ENCODE data around the gene TMEM255A.
"Not testable (repeated sequence)": the region's sequence is repeated elsewhere in the genome, so short reads cannot be mapped to it uniquely, and the experiment has no call there.

Gene TMEM255A

DNA sequence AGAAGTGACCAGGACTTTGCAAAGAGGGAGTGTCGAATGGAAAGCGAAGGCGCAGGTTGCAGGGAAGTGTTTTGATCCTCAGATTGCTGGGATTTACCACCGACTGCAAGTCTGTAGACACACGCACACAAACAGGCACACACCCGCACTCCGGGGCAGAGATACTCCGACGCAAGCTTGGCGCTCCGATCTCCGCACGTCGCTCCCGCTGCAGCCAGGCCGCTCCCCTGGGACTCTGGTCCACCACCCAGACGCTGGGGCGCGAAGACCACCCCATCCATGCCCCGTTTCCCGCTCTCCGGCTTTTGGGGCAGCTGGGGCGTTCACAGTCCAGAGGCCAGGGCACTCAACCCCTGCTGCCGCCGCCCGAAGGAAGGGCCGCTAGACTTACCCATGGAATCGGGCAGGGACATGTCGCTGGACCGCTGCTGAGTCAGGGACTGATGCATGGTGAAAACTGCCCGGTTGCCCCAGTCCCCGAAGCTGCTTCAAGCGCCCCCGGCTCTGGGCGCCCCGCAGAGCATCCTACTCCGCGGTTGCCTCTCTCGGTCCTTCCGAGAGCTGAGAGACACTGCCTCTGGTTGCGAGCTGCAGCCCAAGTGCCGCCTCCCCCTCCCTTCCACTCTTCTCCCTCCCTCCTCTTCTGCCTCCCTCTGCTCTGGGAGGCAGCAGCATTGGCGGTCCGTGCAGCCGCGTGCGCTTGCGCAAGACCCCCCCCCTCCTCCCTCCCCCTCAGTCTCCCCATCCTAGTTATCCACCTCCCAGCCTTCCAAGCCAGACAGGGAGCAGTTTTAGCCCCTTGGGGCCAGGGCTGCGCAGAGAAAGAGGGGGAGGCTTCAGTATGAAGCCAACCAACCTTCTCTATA, at the start of gene TMEM255A:
Gene TMEM255A, minus strand, starts transcription at position 601 of the 866 bp plus-strand sequence. Its CDS starts 152 bp downstream, at position 449.
- Mint-ChIP-seq H3K27me3 (peaks cover 17% of the 10 kb centered on the region), H3K27ac (no peak within 1 kb of the TSS), H3K4me1 (peaks cover 10% of the 10 kb centered on the region), H3K9me3 (no peaks in the 10 kb centered on the region), H3K36me3 (no peaks in the 10 kb centered on the region), H3K4me3 (peak within 1 kb of the TSS; percentile 84)
- DNase-seq (ENCODE audit: low spot score in 2 of 2), result no peak
- ATAC-seq (ENCODE audit: low read depth), result no peak

DNA sequence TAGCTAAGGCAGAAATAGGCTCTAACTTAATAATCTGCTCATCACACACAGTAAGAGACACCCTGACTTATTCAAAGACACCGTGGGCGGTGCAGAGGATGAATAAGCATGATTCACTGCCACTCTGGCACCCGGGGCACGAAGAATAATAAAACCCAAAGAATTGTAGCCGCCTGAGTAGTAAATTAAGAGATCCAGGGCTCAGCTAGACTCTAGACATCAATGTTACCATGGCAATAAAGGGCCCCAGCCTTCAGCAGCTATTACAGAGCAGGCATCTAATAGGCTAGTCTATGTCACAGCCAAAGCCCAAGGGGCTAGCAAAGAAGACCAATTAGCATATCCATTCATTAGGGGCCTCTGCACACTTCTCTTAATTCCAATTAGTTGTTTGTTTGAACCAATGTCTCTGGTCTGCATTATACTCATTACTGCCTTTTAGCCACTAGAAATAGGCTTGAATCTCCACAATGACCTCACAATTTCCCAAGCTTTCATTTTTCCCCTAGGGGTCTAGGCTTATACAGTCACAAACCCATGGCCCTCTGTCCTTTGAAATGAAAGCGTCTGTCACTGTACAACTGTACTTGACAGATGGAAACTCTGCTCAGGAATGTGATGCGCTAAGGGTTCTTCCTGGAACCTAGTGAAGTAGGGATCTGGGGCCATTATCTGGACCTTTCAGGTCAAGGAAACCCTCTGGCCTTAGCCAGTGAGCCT, 47.6 kb upstream of the TMEM255A start:
- H3K4me1 Mint-ChIP-seq, result peaks cover 2% of the 10 kb centered on the region
- H3K4me3 Mint-ChIP-seq, result no peak overlapping the region
- DNase-seq (ENCODE audit: low spot score in 2 of 2) (no peak), ATAC-seq (ENCODE audit: low read depth) (no peak)
- H3K36me3 Mint-ChIP-seq, result no peaks in the 10 kb centered on the region
- no peak overlapping the region for H3K27ac Mint-ChIP-seq
- no peaks in the 10 kb centered on the region for H3K9me3 Mint-ChIP-seq
- peaks cover 6% of the 10 kb centered on the region for H3K27me3 Mint-ChIP-seq

DNA sequence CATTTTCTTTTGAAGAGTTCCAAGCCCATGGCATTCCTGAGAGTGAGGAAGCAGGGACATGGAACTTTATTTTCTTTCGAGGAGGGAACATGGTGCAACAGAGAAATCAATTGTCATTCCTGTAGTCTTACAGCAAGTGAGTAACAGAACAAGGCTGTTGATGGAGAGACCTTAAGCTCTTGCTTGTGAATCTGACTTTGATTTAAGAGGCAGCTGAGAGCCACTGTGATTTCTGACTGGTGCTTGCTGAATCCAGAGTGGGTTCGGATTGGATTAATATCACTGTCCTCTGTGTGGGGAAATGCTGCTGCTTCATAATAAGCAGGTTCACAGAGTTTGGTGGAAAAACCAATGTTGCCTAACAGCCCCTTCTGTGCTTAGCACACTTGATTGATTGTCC, 45.9 kb upstream of the TMEM255A start:
- no peak for DNase-seq (ENCODE audit: low spot score in 2 of 2)
- no peak for ATAC-seq (ENCODE audit: low read depth)
- no peaks in the 10 kb centered on the region for H3K9me3 Mint-ChIP-seq
- no peaks in the 10 kb centered on the region for H3K4me1 Mint-ChIP-seq
- peaks cover 5% of the 10 kb centered on the region for H3K27me3 Mint-ChIP-seq
- no peak overlapping the region for H3K4me3 Mint-ChIP-seq
- no peaks in the 10 kb centered on the region for H3K36me3 Mint-ChIP-seq
- no peak overlapping the region for H3K27ac Mint-ChIP-seq

GRCh38 chrX:120356084-120356483, 44.8 kb upstream of the TMEM255A start:
- Mint-ChIP-seq H3K36me3 (no peaks in the 10 kb centered on the region), H3K27ac (no peak overlapping the region), H3K27me3 (peaks cover 3% of the 10 kb centered on the region), H3K4me3 (no peak overlapping the region), H3K4me1 (no peaks in the 10 kb centered on the region), H3K9me3 (no peaks in the 10 kb centered on the region)
- no peak for DNase-seq (ENCODE audit: low spot score in 2 of 2)
- ATAC-seq (ENCODE audit: low read depth), result no peak

DNA sequence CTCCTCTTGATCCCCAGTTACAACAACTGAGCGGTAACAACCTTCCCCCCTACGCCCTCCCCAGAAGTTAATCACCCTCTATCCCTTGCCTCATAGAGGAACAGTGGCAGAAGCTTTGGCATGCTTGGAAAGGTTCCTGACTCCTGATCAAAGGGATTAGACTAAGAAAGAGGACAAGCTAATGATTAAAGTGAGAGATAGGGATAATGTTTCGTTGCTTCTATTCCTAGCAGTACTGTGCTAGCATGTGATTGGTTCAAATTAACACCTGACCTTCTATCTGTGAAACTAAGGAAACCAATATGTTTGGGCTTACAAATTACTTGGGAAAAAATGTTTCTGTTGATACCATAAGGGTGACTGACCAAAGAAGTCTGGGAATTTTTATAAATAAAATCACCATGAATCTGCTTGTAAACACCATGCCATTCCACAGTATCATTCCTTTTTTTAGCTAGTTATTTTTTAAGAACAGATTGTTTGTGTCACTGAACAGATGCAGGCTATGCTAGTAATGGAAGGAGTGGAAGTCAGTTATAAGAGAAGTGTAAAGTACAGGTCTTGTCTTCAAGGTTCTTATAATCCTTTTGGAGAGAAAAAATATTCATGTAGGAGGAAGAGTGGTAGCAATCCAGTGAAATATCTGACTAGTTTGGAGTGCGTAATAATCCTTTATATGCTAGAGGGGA, 39.3 kb upstream of the TMEM255A start:
- Mint-ChIP-seq H3K4me1 (no peaks in the 10 kb centered on the region), H3K9me3 (no peaks in the 10 kb centered on the region), H3K36me3 (no peaks in the 10 kb centered on the region), H3K4me3 (no peak overlapping the region), H3K27ac (no peak overlapping the region), H3K27me3 (peaks cover 4% of the 10 kb centered on the region)
- DNase-seq (ENCODE audit: low spot score in 2 of 2) (no peak), ATAC-seq (ENCODE audit: low read depth) (no peak)

GRCh38 chrX:120344566-120344965, 33.3 kb upstream of the TMEM255A start:
- not testable (repeated sequence) for H3K9me3 Mint-ChIP-seq

DNA sequence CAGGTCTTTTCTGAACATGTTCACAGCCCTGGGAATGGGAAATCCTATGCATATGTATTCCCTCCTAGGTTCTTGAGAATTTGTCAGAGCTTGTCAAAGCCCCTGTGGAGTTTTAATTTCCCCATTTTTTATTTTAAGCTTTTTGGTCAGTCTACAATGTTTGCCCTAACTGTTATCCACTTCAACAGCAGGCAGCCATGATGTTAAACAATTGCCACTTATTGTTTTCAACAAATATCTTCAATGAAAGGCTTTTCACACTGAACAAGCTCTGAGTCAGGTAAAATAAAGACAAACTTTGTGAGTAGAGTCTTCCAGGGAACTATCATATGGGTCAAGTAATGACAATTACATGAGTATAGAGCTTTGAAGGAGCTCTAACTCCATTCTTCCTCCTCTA, 25.6 kb upstream of the TMEM255A start:
- ATAC-seq (ENCODE audit: low read depth) (no peak), DNase-seq (ENCODE audit: low spot score in 2 of 2) (no peak)
- Mint-ChIP-seq H3K27ac (no peak overlapping the region), H3K36me3 (no peaks in the 10 kb centered on the region), H3K4me1 (no peaks in the 10 kb centered on the region), H3K9me3 (peaks cover 12% of the 10 kb centered on the region), H3K4me3 (no peak overlapping the region), H3K27me3 (peaks cover 2% of the 10 kb centered on the region)

More at GRCh38 chrX:120344566-120344965, 33.3 kb upstream of the TMEM255A start:
- not testable (repeated sequence) for H3K27me3 Mint-ChIP-seq; DNase-seq (ENCODE audit: low spot score in 2 of 2); H3K36me3 Mint-ChIP-seq; ATAC-seq (ENCODE audit: low read depth); H3K4me3 Mint-ChIP-seq; H3K27ac Mint-ChIP-seq; H3K4me1 Mint-ChIP-seq

DNA sequence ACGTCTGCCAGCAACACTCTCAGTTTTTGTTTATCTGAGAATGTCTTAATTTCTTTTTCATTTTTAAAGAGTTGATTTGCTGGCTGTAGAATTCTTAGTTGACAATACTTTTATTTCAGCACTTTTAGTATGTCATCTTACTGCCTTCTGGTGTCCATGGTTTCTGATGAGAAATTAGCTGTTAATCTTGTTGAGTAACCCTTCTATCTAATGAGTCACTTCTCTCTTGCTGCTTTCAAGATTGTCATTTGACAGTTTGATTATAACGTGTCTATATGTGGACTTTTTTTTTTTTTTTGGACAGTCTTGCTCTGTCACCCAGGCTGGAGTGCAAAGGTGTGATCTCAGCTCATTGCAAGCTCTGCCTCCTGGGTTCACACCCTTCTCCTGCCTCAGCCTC, 24.0 kb upstream of the TMEM255A start:
- Mint-ChIP-seq H3K36me3 (no peaks in the 10 kb centered on the region), H3K4me3 (no peak overlapping the region), H3K9me3 (peaks cover 12% of the 10 kb centered on the region), H3K27ac (no peak overlapping the region), H3K27me3 (no peaks in the 10 kb centered on the region), H3K4me1 (no peaks in the 10 kb centered on the region)
- no peak for ATAC-seq (ENCODE audit: low read depth)
- no peak for DNase-seq (ENCODE audit: low spot score in 2 of 2)

GRCh38 chrX:120334603-120335002, 23.3 kb upstream of the TMEM255A start:
- ATAC-seq (ENCODE audit: low read depth), result no peak
- Mint-ChIP-seq H3K9me3 (peaks cover 12% of the 10 kb centered on the region), H3K27ac (no peak overlapping the region), H3K36me3 (peaks cover 2% of the 10 kb centered on the region), H3K27me3 (no peaks in the 10 kb centered on the region), H3K4me1 (no peaks in the 10 kb centered on the region), H3K4me3 (no peak overlapping the region)
- no peak for DNase-seq (ENCODE audit: low spot score in 2 of 2)

- Mint-ChIP-seq H3K9me3 (peaks cover 12% of the 10 kb centered on the region), H3K4me1 (no peaks in the 10 kb centered on the region), H3K27me3 (peaks cover 2% of the 10 kb centered on the region), H3K27ac (no peak overlapping the region), H3K4me3 (no peak overlapping the region), H3K36me3 (peaks cover 2% of the 10 kb centered on the region)
- ATAC-seq (ENCODE audit: low read depth), result no peak
- no peak for DNase-seq (ENCODE audit: low spot score in 2 of 2)
Measured at GRCh38 chrX:120334151-120334550, 22.9 kb upstream of the TMEM255A start.

DNA sequence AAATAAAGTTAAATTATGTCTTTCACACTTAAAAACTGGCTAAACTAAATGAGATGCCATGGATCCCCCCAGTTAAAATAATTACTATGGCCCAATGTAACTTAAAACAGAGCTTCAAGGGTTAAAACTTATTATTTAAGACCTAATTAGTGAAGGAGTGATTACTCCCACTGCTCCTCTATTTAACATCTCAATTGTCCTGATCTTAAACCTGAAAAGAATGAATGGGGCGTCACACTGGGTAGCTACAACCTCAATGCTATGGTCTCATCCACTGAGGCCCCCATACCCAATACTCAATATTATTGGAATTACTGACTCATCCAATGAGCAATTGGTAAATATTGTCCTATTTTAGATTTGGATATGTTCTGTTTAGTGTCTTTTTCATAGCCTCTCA, 21.1 kb upstream of the TMEM255A start:
- Mint-ChIP-seq H3K27ac (no peak overlapping the region), H3K4me1 (no peaks in the 10 kb centered on the region), H3K27me3 (peaks cover 5% of the 10 kb centered on the region), H3K4me3 (no peak overlapping the region), H3K9me3 (peaks cover 6% of the 10 kb centered on the region), H3K36me3 (peaks cover 2% of the 10 kb centered on the region)
- DNase-seq (ENCODE audit: low spot score in 2 of 2), result no peak
- no peak for ATAC-seq (ENCODE audit: low read depth)

GRCh38 chrX:120331116-120331515, 19.9 kb upstream of the TMEM255A start:
- peaks cover 5% of the 10 kb centered on the region for H3K27me3 Mint-ChIP-seq
- H3K27ac Mint-ChIP-seq, result no peak overlapping the region
- no peaks in the 10 kb centered on the region for H3K4me1 Mint-ChIP-seq
- H3K4me3 Mint-ChIP-seq, result no peak overlapping the region
- H3K36me3 Mint-ChIP-seq, result peaks cover 2% of the 10 kb centered on the region
- DNase-seq (ENCODE audit: low spot score in 2 of 2) (no peak), ATAC-seq (ENCODE audit: low read depth) (no peak)
- peaks cover 5% of the 10 kb centered on the region for H3K9me3 Mint-ChIP-seq

- H3K36me3 Mint-ChIP-seq, result no peaks in the 10 kb centered on the region
- no peak overlapping the region for H3K27ac Mint-ChIP-seq
- peaks cover 3% of the 10 kb centered on the region for H3K27me3 Mint-ChIP-seq
- DNase-seq (ENCODE audit: low spot score in 2 of 2), result no peak
- H3K4me1 Mint-ChIP-seq, result peaks cover 5% of the 10 kb centered on the region
- no peak overlapping the region for H3K4me3 Mint-ChIP-seq
- no peaks in the 10 kb centered on the region for H3K9me3 Mint-ChIP-seq
- ATAC-seq (ENCODE audit: low read depth), result no peak
Measured at GRCh38 chrX:120321520-120322281, 10.4 kb upstream of the TMEM255A start.

Data from memory B cell (primary cell).